ENCODE data around the gene USH1C.

The USH1C gene

DNA sequence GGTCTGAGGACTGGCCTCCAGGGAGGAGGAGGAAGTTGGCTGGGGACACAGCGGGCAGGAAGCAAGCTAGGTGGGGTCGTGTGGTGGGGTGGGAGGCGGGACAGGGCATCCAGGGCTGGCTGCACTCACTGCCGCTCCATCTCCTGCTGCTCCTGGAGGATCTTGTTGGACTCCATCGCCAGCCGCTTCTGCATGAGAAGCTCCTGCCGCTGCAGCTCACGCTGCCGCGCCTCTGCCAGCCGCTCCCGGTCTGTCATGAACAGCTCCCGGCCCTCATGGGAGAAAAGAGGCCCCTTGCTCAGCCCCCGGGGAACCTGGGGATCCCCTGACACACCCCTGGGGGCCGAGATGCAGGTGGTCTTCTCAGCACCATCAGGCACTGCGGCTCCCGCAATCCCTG lies 21.6 kb downstream of the USH1C start:
- DNase-seq = no peak

DNA sequence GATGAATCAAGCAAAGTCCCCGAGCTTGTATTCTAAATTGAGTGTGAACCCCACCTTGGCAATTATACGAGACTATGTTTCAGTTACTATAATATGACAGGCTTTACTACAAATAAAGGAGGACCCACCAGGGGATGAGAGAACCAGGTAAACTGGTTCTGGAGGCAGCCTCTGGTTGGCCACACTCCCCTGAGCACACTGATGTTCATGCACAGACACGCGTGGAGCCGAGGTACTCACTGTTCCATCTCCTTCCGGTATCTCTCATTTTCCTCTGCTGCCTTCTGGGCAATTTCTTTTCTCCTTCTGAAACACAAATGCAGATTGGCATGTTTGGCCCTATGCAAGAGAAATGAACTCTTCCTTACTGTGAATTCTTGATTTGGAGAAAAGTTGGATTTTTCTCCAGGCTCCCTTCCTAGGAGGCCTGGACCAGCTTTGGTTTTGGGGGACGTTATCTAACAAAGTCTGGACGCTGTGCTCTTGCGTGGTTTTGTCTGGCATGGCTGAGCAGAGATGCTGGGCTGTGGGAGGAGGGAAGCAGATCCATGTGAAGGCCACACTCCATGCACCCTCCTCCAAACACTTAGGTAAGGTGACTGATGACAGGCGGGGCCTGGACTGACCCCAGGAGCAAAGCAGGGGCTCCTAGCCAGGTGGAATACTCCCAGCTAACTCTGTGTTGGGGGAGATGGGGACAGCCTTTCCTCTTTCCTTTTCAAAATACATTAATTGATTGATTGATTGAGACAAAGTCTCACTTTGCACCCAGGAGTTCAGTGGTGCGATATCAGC lies 22.9 kb downstream of the USH1C start:
- DNase-seq = no peak

DNA sequence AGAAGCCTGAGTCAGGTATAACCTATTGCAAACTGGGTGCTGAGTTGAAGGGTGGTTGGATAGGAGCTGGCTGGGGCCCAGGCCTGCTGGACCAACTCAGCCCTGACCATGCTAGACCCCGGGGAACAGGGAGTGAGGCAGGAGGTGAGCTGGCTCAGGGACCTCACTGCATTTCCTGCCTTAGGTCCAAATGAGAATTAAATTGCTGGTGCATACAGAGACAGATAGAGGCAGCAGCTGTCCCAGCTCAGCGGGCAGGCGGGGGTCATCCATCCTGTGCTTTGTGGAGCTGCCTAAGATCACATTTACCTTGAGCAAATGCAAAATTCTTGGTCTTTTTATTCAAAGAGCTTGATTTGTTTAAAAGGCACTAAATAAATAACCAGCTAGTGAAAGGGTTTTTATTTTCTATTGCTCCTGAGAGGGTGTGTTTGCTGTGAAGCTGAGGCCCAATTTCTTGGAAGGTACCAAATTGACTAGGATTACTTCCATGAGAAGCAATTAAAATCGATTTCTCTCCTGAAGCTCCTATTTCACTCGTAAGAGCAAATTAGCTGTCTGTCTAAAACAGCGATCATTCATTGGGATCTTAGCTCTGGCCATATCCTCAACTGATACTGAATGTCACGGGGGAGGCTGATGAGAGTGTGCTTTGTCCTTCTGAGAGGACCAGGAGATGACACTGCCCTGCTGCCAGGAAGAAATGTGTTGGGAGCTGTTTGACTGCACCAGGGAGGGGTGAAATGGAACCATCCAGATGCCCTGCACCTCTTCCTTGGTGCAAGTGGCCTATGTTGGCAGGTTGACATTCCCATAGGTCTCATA lies 24.9 kb downstream of the USH1C start:
- DNase-seq = no peak

DNA sequence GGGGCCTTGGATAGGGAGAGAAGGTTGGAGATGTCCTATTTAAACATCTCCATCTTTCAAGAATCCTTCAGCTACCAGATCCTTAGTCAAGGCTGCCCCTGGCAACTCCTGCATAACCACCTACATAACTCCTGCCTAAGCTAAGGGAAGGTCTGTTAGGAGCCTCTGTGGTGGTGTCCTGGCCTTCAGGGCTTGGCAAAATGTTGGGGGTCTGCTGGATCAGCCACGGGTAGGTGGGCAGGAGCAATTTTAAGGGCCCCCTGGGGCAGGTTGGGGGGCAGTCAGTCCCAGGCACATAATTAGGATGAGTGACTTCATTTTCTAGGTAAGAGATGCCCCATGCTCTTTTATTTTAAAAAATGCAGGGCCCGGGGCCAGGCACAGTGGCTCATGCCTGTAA lies 25.9 kb downstream of the USH1C start:
- DNase-seq = no peak

DNA sequence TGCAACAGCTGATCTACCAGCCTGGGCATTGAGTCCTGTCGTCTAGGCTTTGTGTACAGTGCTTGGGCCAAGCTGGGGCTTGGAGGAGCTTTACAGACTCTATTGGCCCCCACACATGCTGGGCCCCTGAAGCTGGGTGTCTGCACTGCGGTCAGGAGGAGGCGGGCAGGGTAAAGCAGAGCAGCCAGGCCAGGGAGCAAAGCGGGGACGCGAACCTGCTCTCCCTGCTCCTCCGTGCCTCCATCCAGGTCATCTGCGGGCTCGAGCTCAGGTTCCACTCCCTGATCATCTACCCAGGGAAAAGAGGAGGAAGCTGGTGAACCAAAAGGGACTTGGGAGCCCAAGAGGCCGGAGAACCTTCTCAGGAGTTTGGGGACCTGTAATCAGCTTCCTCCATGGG lies 27.0 kb downstream of the USH1C start:
- DNase-seq = no peak

DNA sequence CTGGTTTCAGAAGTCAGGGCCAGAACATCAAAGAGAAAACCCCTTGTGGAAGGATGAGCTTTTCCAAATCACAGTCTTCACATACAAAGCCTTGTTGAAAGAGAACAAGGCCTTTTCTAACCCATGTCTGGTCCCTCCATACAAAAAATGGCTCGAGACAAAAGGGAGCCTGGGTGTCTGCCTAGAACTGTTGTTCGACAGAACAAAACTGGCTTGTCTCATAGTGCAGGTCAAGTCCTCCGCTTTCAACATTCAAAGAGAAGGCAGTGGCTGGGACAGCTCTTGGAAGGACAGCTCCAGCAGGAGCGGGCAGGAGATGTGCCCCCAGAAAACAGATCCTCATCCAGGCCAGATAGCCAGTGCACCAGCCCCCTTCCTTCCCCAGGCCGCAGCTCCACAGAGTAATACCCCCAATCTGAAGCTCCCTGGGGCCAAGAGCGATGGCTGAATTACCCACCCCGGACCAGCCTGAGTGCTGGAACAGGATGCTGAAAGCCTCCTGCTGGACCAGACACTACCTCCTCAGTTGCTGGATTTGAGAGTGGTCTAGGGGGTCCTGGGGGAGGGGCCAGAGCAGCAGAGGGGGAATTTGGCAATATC lies 27.6 kb downstream of the USH1C start:
- no peak for DNase-seq

DNA sequence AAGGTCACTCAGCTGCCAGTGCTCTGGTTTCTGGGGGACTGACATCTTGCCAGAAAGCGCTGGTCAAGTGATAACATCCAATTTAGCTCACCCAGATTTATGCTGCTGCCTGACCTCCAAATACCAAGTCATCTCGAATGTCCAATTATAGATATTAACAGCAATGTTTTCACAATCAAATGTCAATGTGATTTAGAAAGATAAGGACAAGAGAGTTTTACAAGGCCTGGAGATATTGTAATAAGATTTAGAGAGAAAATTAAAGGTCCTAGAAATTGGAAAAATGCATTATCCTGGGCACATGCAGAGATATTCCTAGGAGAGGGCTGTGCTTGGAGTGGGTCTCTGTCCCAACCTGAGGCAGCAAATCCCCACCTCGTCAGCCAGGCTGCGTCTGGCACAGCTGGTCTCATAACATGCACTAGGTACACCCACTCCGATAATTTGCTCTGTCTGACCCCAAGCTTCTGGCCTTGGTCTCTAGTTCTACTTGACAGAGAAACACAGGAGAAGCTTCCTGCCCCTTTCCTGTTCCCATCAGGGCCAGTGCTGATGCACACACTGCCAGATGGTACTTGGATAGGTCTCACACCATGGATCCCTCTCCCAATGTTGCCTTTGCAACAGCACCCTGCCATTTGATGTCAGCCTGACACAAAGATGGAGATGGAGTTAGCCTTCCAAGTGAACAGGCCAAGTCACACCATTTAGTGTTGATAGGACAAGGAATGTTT lies 28.6 kb downstream of the USH1C start:
- no peak for DNase-seq

DNA sequence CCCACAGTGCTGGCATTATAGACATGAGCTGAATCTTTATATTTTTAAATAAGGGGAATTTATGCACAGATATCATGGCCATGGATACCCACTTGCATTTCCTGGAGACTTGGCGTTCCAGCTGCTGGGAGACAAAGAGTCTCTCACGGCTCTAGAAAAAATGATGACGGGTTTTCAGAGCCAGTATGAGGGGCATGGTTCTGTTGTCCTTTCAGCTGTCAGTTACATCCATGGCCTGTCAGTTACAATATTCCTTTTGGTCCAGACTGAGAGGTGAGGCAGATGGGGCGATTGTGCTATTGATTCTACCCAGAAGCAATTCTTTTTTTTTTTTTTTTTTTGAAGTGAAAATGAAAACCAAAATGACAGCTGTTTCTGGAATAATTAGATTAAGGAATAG lies 29.7 kb downstream of the USH1C start:
- no peak for DNase-seq

DNA sequence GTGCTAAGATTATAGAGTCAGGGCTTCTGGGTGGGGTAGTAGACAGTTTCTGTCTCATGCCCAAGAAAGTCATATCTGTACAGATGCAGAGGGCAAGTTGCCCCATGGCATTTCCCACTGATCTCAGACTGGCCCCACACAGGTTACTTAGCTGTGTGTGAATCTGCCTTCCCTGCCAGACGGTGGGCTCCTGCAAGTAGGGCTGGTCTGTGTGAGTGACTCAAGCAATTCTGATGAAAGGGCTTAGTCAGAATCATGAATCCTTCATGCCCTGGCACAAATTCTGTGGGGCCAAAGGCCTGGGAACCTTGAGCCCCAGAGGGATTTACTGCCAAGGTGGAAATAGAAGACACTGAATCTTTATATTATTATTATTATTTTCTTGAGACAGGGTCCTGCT lies 30.4 kb downstream of the USH1C start:
- no peak for DNase-seq

DNA sequence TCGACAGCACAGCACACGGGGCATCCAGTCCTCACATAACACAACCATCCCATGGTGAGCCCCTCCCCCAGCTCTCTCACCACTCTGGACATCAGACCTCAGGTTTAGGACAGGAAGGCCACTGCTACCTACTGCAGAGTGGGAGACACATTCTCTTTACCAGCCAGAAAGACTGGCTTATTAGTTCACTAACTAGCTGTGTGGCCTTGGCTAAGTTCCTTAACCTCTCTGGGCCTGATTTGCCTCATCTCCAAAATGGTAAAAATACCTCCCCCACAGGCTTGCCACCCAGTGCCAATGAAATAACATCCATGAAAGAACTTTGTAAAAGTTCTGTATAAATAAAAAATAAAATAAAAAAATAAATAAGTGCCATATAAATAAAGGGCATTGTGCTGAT lies 32.1 kb downstream of the USH1C start:
- no peak for DNase-seq

DNA sequence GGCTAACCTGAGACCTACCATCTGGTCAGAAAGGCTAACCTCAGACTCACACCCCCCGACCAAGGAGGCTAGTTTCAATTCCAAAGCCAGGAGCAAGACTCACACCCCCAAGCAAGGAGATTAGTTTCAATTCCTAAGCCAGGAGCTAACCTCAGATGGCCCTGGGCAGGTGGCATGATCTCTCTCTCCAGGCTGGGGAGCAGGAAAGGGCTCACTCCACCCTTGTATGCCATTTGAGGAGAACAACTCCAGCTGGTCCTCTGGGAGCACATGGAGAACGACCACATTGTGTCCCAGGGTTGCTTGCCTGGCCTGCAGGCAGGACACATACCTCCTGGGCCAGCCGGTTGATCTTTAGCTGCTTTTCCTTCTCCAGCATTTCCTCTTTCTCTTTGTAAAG lies 32.6 kb downstream of the USH1C start:
- no peak for DNase-seq

DNA sequence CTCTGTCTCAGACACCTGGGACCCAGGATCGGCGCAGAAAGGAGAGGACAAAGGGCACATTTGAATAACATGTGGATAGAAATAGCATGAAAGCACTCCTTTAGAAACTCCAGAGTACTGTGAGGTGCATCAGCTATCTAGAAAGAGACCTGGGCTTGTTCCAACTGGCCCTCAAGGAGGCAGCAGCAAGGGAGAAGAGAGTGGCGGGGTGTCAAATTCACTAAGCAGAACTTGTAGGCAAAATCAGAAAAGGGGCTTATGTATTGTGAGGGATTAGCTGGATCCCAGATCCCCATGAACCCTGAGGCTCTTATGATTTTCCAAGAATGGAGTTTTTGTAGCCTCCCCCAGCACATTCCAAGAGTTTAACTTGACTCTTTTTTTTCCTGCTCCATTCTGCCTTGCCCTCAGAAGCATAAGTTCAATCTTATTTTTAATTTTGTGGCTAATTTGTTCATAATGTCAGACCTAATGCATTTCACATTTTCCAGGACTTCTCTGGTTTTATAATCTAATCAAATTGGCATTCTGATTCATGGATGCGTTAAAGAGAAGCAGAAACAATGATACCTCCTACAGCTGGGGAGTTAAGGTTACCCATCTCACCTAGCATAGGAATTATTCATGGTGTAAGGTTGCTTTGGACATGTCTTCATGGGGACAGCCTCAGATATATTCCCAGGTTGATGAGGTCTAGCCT lies 33.6 kb downstream of the USH1C start:
- no peak for DNase-seq

DNA sequence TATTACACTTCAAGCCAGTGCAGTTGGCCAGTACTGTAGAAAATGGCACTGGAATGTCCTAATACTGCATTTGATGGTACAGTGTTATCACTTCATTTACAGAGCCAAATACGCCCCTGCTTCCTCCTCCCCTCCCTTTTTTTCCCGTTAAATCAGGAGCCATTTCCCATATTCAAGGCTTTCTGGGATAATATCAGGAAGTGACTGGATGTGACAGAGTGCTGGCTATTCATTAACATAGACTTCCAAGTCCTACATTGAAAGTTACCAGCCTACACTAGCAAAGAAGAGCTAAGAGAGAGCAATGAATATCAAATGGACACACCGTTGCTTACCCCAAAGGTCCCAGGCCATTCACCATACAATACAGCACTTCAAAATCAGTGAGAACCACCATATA lies 35.4 kb downstream of the USH1C start:
- no peak for DNase-seq

DNA sequence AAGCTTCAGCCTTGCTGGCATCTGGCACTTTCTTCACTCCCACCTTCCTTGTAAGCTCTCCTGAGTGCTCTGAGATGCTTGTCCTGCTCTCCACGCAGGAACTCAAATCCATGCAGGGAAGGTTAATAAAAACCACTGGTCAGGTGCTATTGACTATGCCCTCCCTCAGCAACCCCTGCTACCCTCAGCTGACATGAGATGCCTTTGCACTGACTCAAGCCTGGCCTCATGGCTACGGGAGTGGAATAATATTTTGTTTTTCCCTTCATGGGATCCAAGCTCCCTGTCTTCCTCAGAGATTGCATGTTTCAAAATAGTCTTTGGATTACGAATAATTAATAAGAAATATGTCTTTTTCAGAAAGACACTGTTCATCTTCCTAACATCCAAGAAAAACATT lies 35.9 kb downstream of the USH1C start:
- DNase-seq = no peak

DNA sequence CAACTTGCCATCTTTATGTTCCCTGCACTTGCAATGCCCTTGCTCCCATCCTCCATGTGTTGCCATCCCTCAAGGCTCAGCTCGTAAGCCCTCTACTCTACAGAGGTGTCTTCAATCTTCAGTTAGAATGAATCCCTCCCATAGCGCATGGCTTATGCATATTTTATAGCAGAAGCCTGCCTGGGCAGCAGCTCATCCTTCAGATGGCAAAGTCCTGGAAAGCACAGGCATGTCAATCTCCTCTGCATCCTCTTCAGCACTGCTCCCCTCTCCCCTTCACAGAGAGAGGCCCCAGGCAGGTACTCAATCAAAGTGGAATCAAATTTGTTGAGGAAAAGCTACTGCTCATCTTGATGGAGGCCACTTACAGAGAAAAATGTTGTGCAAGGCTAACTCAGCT lies 36.4 kb downstream of the USH1C start:
- no peak for DNase-seq

DNA sequence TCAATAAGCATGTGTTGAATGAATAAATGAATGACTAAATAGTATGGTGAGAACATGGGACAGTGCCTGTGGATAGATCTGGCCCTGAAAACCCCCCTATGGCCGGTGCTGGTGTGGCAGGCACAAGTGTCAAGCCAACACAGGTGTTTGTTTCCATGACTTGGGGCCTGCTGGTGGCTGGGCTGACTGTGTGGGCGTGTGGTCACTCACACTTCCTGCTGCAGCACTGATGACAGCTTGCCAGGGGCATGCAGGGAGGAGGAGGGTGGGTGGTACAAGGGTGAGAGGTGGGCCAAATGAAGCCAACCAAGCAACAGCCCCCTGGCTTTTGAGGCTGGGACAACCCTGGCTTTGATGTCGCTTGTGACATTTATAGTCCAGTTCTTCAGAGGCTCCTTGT lies 37.3 kb downstream of the USH1C start:
- DNase-seq = no peak

DNA sequence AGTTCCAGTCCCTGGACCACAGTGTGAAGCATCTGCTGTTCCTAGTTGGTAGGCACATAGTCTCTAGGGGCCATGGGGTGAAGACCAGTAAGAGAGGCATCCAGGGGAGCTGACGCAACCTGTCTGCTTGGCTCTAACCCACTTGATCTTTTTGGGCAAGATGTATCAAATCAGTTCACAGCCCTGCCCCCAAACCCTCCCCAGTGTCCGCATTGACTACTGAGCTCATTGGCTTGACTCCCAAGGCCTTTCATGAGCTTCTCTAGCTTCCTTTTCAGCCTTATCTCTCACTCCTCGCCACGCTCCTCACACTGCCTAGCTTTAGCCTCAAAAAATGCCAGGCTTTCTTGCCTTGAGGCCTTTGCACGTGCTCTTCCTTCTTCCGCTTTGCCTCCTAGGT lies 37.9 kb downstream of the USH1C start:
- no peak for DNase-seq

DNA sequence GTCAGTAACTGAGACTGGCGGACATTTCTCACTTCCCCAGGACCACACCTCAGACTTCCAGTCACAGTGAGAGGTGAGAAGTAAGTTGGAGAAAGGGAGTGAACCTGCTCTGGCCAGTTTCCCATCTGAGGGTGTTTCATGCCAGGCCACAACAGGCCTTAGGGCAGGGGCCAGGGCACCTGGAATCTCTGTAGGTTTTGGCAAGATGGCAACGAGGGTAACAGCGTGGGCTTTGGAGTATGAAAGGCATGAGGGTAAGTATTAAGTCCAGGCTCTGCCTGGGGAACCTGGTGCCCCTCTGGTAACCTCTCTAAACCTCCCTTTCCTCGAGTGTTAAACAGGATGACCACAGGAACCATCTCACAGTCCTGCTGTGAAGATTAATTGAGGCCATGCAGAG lies 39.1 kb downstream of the USH1C start:
- DNase-seq = no peak

DNA sequence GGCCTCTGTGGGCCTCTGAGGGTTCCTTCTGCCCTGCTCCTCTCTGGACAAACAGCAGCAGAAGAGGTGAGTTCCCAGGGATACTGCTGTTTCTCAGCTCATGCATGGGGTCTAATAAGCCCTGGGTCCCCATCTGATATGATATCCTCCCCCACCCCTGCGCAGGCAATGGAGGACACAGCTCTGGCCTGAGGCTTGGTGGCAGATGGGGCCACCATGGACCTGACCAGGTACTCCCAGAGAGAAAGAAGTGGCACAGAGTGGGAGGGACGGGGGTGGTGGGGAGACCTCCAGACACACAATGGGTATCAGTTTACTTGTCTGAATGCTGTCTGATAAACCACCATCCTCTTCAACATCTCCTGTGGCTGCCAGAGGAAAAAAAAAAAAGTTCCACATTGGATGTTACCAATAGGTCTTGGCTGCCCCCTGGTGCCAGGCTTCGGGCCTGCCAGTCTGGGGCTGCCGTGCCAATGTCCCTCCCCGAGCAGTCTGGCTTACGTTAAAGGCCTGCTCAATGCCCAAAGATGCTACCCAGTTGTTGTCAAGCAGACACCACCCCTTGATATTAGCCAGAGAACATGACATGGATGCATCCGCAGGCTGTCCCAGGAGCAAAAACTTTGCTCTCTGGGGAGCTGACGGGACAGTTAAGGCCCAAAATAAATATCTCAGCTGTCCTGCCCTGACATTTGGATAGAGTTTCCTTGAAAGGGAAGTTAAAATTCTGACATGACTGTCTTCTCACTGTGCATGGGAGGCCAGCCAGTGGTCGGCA lies 39.7 kb downstream of the USH1C start:
- peak; percentile 4 for DNase-seq

DNA sequence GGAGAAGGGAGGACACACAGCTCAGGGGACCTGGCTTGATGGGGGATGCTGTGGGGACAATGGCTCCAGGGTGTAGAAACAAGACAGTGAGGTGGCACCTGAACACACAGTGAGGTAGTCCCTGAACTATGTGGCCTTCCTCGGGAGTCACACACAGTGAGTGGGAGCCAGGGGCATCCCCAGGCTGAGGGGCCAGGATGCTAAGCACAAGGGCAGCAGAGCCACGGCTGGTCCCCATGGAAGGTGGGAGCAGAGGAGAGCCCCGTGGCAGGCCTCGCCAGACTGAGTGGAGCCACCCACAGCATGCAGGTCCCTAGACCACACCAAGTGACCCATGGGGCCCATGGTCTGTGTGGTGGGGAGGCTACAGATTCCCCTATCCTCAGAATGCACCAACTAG lies 41.6 kb downstream of the USH1C start:
- no peak for DNase-seq

DNA sequence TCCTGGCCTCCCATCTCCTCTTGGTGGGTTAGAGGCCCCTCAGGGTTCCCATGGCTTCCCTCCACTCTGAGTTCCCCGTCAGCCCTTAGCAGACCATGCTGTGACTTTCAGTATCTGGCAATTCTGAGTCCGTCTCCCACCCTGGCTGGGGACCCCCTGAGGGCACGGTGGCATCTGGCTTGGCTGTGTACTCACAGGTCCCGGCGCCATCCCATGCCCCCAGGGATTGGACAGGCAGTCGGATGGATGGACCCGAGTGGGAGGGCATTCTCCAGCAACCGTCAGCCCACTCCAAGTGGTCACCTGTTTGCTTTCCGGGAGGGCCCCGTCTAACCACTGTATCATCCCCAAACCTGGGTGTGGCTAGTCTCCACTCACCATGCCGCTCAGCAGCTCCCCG lies 43.5 kb downstream of the USH1C start:
- no peak for DNase-seq

DNA sequence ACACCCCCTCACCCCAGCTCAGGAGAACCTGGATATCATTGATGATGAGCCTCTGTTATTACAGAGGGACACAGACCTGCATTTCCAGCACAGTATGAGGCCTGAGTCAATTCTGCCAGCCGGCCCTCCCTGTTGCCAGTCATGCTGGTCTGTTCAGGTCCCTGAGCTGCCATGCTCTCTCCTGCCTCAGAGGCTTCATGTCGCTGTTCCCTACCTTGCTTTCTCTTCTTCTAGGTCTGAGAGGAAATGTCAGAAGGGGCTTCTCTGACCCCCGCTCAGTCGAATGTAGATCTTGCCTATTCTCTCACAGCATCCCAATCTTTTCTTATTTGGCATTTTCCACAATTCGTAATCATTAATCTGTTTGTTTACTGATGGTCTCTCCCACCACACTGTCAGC lies 45.7 kb downstream of the USH1C start:
- no peak for DNase-seq
